Inflammatory macrophage treated with lipopolysaccharide for 1 hour (primary cell): ENCODE data around the gene WFIKKN2.
"Not testable (repeated sequence)": the region's sequence is repeated elsewhere in the genome, so short reads cannot be mapped to it uniquely, and the experiment has no call there.

Source experiments
- DNase-seq, 2 donors: peaks; one replicate each; pipeline ENCODE4 v3.0.0-alpha.2; 2020 to 2022

Gene WFIKKN2

GRCh38 chr17:50858486-50859225, 23.3 kb downstream of the WFIKKN2 start:
- no peak for DNase-seq

GRCh38 chr17:50859727-50860126, 24.3 kb downstream of the WFIKKN2 start:
- DNase-seq: not testable (repeated sequence)

DNA sequence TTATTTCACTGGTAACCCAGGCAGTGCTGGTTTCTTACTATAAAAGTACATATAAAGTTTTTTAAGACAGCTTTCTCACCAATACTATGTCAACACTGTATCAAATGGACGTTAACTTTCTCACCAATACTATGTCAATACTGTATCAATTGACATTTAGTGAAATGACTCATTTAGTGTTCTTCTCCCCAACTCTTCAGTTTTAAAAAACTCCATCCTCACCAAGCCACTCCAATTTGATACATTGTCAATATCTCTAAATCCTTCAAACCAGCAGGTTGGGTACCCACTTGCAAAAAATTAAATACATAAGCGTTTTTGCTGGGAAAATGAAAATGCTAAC, 25.9 kb downstream of the WFIKKN2 start:
- DNase-seq: no peak

GRCh38 chr17:50861822-50862528, 26.6 kb downstream of the WFIKKN2 start:
- DNase-seq: no peak

GRCh38 chr17:50863221-50863843, 27.9 kb downstream of the WFIKKN2 start:
- DNase-seq: peak; percentile 30 to 77

GRCh38 chr17:50863931-50864330, 28.5 kb downstream of the WFIKKN2 start:
- no peak for DNase-seq

DNA sequence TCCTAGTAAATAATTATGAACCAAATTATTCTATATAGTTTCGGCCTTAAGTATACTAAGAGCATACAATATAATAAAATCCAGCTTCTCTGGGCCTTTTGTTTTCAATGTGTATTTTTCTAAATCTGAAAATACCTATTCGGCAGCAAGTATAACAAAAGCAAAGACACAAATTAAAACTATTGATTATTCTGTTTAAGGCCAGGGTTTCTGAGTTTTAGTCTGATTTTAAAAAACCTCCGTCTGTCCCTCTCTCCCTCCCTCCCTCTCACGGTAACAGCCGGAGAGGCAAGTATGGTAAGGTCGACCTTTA, 29.3 kb downstream of the WFIKKN2 start:
- no peak for DNase-seq

- DNase-seq: peak; percentile 30 to 38
Measured at GRCh38 chr17:50865060-50865867, 29.9 kb downstream of the WFIKKN2 start.

- DNase-seq: no peak
Measured at GRCh38 chr17:50865868-50866260, 30.5 kb downstream of the WFIKKN2 start.

GRCh38 chr17:50866261-50866949, 31.0 kb downstream of the WFIKKN2 start, which contains the start of gene TOB1:
Gene TOB1 (minus strand): TSS chr17:50866354. CDS start chr17:50864017, 2,337 bp downstream.
- peak; percentile 97 to 98 for DNase-seq

GRCh38 chr17:50866950-50867362, 31.6 kb downstream of the WFIKKN2 start:
- DNase-seq: peak; percentile 58 to 60

- DNase-seq: peak; percentile 89
Measured at GRCh38 chr17:50867363-50868139, 32.2 kb downstream of the WFIKKN2 start.

GRCh38 chr17:50868140-50868438, 32.7 kb downstream of the WFIKKN2 start:
- no peak for DNase-seq

GRCh38 chr17:50868602-50869001, 33.2 kb downstream of the WFIKKN2 start:
- DNase-seq: no peak

GRCh38 chr17:50871364-50871763, 36.0 kb downstream of the WFIKKN2 start:
- no peak for DNase-seq

DNA sequence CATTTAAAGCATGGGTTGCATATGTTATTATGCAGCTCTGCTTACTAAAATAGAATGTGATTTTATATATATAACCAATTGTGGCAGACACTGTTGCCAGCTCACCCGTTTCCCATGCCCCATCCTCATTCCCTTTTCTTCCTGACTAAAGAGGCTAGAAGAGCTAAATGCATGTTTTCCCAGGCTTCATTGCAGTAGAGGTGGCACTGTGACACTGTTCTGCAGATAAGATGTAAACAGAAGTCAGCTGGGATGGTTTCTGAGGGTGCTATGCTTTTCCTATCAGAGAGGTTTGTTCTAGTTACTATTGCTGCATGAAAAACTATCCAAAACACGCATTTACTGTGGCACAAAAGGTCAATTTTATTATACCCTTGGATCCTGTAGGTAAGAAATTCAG, 36.5 kb downstream of the WFIKKN2 start:
- DNase-seq: no peak

DNA sequence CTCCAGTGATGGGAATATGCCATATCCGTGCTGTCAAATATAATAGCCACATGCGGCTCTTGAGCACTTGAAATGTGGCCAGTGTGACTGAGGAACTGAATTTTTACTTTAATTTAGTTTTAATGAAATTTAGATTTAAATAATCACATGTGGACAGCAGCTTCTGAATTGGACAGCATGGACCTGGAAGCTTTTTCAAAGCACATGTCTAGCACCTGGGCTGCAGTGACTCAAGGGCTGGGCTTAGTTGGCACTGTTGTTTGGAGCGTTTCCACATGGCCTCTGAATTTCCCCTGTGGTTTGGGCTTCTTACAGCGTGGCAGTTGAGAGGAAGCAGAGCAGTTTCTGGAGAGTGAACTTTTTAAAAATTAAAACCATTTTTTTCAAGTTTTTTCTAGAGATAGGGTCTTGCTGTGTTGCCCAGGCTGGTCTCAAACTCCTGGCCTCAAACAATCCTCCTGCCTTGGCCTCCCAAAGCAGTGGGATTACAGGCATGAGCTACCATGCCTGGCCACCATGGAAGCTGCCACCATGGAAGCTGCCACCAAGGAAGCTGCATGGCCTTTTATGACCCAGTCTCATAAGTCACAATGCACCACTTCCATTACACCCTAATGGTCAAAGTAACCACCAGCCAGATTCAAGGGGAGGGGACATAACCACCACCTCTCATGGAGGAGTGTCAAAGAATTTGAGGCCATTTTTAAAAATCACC, 37.5 kb downstream of the WFIKKN2 start:
- DNase-seq: peak; percentile 55 to 59

DNA sequence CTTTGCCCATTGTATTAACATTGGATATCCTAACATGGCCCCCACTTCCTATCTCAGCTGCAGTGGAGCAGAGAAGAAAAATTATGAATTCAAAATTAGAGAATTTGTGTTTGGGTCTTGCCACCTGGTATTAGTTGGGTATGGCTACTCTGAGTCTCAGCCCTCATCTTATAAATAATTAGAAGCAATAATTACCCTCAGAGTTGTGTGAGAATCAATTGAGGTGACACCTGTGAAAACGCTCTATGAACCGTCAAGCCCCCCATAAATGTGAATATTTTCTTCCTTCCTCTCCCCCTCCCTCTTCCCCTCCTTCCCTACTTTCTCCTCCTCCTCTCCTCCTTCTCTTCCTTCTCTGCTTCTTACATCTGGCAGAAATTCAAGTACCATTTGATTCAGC, 39.7 kb downstream of the WFIKKN2 start:
- DNase-seq: no peak

DNA sequence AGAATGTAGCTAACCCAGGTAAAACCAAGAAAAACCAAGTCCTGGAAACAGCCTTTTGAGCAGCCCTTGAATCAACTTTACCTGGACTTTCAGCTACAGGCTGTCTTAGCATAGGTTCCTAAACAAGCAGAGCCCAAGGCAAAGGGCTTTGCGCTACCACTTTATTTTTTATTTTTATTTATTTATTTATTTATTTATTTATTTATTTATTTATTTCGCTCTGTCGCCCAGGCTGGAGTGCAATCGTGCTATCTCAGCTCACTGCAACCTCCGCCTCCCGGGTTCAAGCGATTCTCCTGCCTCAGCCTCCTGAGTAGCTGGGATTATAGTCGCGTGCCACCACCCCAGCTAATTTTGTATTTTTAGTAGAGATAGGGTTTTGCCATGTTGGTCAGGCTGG, 41.7 kb downstream of the WFIKKN2 start:
- DNase-seq: not testable (repeated sequence)

GRCh38 chr17:50877838-50878237, 42.5 kb downstream of the WFIKKN2 start:
- DNase-seq: no peak

- DNase-seq: no peak
Measured at GRCh38 chr17:50879086-50879485, 43.7 kb downstream of the WFIKKN2 start.
